HG03159 (cell line): ENCODE results near the gene SORL1-AS1.

Experiments used
- ATAC-seq: cut with Tn5 transposase; IDR thresholded peaks from one replicate; pipeline ENCODE4 v1.9.1; 2021; ENCODE audit warnings: mild to moderate bottlenecking, moderate library complexity; ENCODE audit not compliant: unreplicated experiment

The SORL1-AS1 gene

DNA sequence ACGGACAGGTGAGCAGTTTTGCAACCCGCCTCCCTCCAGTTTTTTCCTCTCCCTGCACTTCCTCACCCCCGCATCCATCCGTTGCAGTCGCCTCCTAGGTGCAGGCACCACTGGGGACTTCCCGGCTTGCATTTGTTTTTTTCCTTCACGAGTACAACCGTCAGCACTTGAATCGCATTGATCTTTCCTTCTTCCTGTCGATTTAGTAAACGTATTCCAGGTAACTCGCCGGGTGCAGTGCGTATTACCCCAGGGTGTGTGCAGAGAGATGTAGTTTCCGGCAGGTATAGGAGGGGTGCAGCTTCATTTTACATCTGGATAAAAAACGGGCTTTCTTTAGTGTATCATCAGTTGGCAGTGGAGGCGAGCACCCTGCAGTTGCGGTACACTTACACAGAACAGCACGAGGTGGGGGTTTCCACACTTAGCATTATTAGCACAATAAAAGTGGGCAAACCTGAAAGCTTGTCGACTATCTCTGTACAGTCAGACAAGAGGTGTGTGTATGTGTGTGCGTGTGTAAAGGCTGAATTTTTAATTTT, at the start of gene SORL1-AS1:
TSS of gene SORL1-AS1 (minus strand) at position 359 of the 542 bp plus-strand sequence.
- ATAC-seq, result peak; percentile 34

DNA sequence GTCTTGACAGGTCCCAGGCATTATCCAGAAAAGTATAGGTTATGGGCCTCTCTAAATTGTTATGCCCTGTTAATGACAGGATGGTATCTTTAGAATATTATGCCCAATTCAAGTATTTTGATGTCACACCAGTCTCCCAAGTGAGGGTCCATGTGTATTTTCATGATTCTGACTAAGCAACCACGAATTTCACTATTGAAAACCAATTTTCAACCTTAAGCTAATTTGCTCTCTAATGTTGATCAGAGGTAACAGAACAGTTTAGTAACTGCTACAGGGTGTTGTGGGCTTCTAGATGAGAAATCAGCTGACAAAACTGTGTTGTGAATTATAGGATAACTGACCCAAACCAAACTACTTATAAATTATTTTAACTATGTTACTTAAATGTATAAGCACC, 48.0 kb upstream of the SORL1-AS1 start:
- ATAC-seq, result no peak

DNA sequence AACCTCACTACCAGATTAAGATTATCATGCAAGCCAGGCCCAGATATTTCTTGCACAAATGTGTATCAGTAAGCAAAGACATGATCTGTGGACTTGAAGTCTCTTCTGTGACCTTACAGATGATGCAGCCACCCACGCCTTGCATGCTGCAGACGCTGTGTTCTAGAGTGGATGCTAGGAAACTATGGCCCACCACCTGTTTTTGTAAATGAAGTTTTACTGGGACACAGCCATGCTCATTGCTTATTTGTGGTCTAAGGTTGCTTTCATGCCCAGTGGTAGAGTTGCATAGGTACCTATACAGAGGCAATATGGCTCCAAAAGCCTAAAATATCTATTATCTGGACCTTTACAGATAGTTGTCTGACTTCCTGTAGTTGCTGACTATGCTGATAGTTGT, 47.5 kb upstream of the SORL1-AS1 start:
- no peak for ATAC-seq

DNA sequence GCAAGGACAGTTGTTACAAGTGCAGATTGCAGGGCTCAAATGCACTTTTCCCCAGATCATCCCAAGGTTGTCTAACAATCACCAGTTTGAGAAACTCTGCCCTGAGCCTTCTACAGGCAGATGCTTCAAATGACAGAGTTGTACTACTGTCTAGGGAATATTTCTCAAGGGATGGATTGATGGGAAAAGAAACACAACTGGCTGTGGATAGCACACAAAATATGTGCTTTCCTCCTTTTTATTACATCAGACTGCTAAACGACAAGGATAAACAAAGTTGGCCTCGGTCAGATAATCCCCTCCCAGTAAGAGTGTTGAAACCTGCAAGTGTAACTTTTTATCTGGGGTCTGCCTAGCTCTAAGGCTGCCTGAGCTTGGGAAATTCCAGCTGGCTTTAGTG, 46.6 kb upstream of the SORL1-AS1 start:
- ATAC-seq, result no peak

DNA sequence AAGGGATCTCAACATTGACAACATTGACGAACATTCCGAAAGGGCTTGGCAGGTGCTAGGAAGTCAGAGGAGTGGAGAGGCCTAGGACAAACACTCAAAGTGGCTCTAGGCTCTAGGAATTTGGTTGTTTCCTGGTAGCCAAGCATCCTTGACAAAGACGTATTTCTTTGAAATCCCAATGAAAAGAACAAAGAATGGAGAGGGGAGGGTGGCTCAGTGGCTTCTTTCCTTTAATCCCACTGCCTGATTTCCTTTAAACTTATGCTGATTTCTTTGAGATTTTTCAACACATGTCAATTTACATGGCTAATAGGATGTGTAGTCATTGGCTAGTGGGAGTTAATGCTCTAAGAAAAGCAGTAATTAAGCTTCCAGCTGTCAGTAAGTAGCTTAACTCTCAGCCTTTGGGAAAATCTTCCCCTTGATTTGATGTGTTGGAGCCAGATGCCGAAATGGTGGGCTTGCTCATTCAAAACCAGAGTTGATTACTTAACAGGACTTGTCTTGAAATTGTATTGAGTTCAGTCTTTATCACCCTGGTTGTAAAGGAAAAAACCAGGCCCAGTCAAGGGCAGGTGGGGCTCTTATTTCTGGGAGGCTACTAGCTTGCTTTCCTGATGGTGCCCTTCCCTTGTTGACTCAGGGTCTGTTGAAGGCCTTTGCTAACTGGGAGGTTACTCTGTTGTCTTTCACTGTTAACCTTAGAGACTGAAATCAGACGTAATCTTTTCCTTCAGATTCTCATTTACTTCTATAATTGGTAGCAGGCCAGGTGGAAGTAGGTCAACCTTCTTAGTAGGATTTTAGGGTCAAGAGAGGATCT, 44.6 kb upstream of the SORL1-AS1 start:
- ATAC-seq, result no peak

DNA sequence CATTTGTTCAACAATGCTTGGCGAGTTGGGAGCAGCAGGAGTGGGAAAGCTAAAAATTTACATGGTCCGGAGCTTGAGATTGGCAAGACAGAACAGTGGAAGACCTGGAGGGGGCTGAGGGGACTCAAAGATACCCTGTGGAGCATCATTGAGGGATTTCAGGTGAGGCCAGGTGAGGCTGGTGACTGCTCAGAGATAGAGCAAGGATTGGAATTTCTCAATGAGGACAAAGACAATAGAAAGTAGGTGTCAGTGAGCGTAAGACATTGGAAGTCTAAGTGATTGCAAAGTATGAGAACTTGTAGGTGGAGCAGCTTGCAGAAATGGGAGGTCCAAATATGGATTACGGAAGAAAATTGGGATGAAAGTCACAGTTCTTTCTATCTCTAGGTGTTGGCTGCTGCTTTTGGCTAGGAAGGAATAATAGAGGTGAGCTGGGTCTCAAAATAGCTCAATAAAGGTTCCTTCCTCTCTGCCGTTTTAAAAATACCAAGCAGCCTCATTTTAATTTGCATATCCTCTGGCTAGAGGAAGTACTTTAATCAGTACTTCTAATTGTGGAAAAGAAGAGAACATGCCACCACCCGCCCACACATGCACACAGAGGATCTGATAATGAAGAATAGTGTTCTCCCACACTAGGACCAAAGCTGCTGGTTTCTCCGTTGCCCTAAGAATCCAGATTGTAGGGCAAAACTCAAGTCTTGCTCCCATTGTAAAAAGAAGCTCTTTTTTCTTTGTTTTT, 41.8 kb upstream of the SORL1-AS1 start:
- ATAC-seq, result peak; percentile 74

DNA sequence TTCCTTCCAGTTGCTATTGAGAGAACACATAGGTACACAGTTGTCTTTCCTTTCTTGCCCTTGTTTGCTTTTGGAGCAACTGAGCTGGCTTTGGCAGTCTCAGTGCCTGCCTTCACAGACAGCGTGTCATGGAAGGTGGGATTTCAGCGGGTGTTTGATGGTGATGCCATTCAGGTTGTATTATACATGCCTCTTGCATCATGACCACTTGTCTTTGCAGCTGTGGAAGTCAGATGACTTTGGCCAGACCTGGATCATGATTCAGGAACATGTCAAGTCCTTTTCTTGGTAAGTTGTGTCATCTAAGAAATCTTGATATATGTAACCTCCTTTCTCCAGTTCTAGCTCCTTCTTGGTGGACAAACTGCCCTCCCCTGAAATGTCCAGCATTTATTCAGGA, 37.1 kb upstream of the SORL1-AS1 start:
- no peak for ATAC-seq

DNA sequence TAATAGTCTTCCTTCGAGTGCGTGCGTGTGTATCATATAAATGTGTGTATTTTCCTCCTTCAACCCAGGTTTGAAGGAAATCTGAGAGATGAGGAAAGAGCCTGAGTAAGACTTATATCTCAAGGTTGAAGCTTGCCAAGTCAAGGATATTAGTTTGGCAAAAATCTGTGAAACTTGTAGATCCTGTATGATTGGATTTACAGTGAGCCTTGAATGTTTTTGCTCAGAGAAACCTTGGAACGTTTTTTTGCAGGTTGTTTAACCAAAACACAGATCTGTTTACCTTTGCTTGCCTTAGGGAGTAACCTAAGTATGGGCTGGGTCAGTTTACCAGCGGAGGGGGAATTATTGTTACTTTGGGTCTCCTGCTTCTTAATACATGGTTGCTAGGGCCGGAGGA, 35.9 kb upstream of the SORL1-AS1 start:
- ATAC-seq, result no peak

DNA sequence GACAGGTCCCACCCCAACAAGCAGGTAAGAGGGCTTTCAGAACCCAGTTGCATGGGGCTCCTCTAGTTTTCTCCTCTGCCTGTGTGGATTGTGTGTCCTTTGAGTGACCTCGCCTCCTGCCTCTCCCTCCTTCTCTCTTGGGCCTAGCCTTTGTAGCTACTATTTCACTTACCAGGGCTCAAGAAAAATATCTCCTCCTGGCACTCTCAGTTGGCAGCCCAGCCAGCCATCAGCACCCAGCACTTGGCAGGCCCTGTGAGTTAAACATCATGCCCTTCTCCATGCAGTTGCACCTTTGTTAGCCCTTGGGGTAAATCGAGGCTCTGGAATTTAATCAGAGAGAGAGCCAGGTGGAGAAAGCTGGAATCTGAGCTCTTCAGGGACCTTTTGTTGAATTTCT, 35.4 kb upstream of the SORL1-AS1 start:
- ATAC-seq, result no peak

DNA sequence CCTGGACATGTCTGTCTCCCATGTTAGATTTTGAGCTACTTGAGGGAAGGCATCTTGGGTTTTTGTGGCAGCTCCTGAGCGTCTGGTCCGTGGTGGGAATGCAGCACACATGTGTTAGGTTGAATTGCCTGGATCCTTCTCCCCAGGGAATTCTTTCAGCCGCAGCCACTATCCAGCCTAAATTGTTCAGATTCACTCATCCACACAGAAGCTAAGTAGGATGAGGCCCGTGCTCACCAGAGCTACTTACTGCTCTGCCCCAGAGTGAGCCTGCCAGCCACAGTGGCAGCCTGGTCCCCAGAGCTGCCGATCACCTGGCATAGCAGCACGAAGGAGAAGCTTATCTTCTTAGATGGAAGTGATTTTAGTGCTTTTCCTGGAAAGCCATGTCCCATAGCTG, 34.4 kb upstream of the SORL1-AS1 start:
- ATAC-seq, result no peak

DNA sequence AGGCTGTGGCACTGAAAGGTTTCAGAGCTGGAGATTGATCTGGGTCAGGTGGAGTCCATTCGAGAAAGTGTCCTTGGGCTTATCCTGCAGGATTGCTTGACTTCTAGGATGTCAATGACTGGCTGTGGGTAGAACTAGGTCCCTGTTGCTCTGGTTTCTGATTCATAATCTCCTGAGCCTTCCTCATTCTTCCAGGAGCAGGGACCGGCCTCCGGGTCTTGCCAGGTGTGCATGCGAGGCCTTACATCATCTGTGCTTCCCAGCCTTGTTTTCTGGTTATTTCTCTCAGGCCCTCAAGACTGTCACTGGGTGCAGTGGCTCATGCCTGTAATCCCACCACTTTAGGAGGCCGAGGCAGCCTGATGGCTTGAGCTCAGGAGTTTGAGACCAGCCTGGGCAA, 33.3 kb upstream of the SORL1-AS1 start:
- no peak for ATAC-seq

DNA sequence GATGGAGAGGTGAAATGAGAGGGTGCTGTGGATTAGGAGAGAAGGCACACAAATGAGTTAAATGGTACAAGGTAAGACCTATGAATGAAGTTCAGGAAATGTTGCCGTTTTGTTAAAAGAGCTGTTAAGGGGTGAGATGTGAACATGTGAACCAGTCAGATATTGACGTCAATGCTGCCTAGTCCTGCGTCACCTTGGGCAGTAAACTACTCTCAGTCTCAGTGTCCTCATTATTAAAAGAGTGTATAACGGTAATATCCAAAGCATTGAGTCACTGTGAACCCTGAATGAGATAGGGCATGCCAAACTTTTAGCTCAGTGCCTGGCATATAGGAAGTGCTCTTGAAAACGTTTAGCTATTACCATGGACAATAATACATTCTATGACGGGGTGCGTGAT, 32.4 kb upstream of the SORL1-AS1 start:
- no peak for ATAC-seq

DNA sequence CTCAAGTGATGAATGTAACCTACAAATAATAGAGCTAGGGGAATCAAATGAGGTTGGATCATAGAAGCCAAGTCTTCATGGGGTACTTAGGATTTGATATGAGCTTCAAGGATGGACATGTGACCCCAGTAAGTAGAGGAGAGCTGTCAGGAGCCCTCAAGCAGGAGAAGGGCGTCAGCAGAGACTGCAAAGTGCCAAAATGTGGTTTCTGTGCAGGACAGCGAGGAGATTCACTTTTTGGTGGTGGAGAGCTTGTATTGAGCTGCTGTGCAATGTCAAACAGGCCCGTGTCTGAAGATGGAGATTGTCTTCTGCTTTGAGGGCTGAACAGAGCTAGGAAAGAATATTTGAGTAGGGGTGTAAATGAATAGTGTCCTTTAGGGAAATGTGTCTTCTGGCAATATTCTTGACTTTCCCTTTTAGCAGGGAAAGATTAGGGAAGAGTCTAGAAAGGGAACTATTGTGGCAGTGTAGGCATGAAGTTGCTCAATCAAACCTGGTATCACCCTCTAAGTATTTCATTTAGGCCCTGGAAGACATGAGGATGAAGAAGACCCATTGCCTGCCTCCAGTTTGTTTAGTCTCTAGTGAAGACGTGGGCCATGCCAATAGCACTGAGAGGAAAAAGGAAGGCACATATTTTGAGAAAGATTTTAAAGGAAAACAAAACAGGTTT, 31.2 kb upstream of the SORL1-AS1 start:
- ATAC-seq, result no peak

DNA sequence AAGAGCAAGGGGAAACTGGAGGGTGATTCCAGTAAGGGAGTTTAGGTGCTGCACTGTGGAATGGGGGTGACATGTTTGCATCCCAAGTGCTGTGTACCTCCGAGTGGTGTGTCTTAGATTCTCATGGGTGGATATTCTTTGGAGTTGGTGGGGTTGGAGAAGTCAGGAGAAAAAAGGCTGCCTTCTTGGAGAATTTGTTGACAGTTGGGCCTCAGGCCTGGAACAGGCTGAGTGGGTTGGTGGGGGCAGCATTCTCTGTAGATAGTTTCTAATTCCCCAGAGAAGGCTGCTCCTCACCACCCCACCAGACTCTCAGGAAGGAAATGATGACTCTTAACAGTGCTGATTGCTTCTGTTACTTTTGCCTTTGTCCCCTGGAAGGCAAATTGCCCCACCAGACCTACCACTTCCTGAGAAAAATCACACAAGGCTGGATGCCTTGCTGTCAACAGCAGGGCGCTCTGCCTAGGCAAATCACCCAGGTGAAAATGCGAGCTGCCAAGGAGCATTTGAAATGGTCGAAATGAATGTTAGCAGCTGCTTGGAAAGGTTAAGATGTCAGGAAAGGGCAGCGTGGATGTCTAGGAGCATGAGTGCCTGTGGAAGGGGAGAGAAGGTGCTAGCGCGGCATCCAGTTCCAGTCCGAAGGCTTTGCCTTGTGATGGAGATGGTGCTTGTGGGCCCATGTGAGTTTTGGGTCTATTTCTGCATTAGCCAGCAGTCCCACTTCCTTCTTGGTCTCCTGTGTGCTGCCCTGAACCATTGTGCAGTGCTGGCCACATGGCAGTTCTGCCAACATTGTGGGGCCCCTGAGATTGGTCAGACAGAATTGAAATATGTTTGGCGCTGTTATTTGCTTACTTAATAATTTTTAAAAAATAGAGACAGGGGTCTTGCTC, 29.7 kb upstream of the SORL1-AS1 start:
- ATAC-seq, result peak; percentile 81

DNA sequence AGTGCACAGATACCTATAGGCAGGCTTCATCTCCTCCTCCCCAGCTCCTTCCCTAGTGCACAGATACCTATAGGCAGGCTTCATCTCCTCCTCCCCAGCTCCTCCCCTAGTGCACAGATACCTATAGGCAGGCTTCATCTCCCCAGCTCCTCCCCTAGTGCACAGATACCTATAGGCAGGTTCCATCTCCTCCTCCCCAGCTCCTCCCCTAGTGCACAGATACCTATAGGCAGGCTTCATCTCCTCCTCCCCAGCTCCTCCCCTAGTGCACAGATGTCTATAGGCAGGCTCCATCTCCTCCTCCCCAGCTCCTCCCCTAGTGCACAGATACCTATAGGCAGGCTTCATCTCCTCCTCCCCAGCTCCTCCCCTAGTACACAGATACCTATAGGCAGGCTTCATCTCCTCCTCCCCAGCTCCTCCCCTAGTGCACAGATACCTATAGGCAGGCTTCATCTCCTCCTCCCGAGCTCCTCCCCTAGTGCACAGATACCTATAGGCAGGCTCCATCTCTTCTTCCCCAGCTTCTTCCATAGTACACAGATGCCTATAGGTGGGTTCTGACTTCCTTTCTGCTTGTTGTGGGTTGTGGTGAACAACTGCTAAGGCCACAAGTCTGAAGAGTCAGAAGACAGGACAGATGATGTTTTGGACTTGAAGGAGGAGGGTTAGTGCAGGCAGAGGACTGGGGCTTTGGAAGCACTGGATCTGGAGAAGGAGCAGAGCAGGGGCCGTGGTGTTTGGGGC, 28.9 kb upstream of the SORL1-AS1 start:
- peak; percentile 76 for ATAC-seq

DNA sequence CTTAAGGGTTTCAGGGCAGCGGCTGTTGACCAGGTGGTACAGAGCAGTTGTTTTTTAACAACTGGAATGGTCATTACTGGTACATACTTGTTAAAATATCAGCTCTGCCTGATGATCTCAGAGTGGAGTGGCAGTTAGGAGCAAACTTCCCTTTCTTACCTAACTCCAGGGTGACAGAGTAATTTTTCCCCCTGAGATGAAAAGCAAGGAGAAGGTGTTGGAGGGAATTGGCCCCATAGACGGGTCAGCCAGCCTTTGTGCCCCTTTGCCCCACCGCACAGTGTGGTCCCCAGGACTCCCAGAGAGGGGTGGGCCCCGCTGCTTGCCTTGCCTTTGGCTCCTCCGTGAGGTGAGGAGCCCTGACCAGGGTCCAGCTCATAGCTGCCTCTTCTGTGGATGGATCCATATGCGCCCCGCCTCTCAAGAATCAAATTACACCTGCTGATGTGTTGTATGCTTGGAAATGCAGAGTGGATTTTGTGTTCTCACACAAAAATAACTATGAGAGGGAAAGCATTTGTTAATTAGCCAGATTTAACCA, 27.0 kb upstream of the SORL1-AS1 start:
- ATAC-seq, result no peak

DNA sequence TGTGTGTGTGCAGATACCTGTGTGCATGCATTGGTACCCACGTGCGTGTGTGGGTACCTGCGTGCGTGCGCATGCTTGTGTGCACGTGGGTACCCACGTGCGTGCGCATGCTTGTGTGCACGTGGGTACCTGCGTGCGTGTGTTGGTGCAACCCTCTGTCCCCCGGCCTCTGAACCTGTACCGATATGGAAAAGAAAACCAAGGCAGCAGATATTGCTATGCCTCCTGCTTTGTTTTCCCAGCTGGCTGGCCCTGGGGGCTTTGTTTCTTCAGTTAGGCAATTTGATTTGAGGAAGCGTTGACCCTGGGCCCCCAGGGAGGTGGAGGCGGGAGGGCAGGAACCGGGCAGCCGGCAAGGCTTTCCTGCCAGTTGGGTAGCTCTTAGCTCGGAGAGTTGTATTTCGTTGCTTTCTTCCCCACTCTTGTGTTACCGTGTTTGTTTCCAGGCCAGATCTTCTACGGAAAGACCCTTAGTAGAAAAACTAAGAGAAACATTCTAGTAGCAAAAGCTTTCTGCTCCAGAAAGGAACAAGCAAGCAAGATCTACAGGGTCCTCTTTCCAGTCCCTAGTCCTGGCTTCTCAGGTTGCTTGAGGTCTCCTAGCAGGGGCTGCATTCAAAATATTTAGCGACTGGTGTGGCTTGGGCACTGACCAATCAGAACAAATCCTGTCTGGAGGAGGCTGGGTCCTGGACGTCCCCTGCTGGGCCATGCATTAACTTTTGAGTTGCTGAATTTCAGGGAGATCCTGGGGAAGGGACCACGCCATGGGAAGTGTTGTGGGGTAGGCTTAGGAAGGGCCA, 26.3 kb upstream of the SORL1-AS1 start:
- ATAC-seq, result no peak

DNA sequence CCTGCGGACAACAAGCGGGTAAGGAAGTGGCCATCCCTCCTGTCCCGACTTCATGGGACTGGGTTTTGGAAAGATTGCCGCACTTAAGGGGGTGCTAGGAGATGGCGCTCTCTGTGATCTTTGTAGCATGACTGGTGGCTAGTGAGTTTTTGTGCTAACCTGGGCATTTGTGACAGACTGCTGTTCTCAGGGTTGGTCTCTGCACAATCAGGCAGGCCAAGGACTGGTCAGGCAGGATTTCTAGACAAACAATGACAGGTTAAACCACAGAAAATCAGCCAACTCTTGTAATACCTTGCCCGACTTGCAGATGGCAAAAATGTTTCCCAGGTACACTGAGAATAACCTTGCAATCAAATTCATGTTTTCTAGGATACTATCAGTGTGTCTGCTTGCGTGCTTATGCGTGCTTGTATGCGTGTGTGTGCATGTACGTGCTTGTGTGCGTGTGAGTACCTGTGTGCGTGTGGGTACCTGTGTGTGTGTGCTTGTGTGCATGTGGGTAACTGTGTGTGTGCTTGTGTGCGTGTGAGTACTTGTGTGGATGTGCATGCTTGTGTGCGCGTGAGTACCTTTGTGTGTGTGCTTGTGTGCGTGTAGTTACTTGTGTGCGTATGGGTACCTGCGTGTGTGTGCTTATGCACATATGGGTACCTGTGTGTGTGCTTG, 25.6 kb upstream of the SORL1-AS1 start:
- ATAC-seq, result no peak
